Frontal cortex (tissue), 4 donors: Measurements from ENCODE around the gene KLF6. TPM values are rescaled to one million over a fixed set of nuclear protein-coding genes. Genes with fewer than 3 reads are reported as not detected.

Experiments used
- DNase-seq, 2 donors: peaks; one replicate each; pipeline ENCODE4 v3.0.0; 2012; ENCODE audit warnings: low spot score in 2 of 2
- FAIRE-seq: peaks from 2 replicates; lab custom pipeline; 2012; peaks lifted over from hg19 to GRCh38; lab: Jason Lieb, UNC
- total RNA-seq: library from RNA; depleted of rRNA; stranded (reverse); fragments of >200 nt; gene quantifications from one replicate; pipeline ENCODE4 v1.2.3, GENCODE V29; 2014
- donor health status: control.
- donor health status: control.
- donor health status: control.

The KLF6 gene
- 67.3 TPM for total RNA-seq

GRCh38 chr10:3784510-3785250 is at the start of gene KLF6:
KLF6 (minus strand) TSS chr10:3785209; CDS start chr10:3785014, 195 bp downstream.
- no peak for FAIRE-seq

GRCh38 chr10:3834404-3834803 is 49.4 kb upstream of the KLF6 start:
- FAIRE-seq: no peak

More at GRCh38 chr10:3784510-3785250, at the start of gene KLF6:
- DNase-seq: peak in 1 of 2 donors; percentile 63

GRCh38 chr10:3833046-3833445 is 48.0 kb upstream of the KLF6 start:
- no peak for FAIRE-seq

More at GRCh38 chr10:3834404-3834803, 49.4 kb upstream of the KLF6 start:
- DNase-seq: no peak

GRCh38 chr10:3832022-3832786 is 47.2 kb upstream of the KLF6 start:
- FAIRE-seq: no peak
- no peak for DNase-seq

More at GRCh38 chr10:3833046-3833445, 48.0 kb upstream of the KLF6 start:
- DNase-seq: no peak

DNA sequence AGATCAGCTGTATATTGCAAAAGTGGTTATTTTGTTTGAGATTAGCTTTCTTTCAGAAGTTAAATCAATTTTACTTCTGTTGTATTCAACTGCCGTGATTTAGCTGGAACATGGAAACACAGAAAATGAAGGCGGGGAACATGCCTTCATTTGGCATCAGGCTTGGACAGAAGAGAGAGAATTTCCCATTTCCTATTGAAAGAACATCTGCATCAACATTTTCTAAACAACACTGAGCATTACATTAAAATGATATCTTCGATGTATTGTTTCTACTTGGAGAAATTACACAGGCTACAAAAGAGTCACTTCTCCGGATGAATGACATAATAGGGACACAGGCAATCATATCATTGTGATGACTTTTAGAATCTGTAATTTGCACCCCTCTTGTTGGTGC is 46.6 kb upstream of the KLF6 start:
- DNase-seq (no peak), FAIRE-seq (no peak)

DNA sequence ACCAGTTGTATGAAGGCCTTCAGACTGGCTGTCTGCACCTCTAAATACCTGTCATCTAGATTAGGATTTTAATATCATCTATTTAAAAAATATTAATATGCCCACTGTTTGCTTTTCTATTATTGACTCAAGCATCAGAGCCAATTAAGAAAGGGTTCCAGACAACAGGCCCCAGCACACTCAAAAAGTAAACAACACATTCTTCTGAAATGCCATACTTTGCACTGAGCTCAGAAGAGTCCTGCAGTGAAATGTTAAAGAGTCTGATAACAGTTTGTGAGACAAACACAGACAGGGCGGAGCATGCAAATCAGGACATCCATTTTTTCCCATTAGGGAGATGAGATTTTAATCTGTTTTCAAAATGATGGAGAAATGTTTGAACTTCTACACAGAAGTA is 45.9 kb upstream of the KLF6 start:
- no peak for FAIRE-seq
- no peak for DNase-seq

- FAIRE-seq (no peak), DNase-seq (no peak)
These were observed 44.4 kb upstream of the KLF6 start for GRCh38 chr10:3829156-3830050.

- no peak for FAIRE-seq
- DNase-seq: peak in 1 of 2 donors; percentile 45
These were observed 43.6 kb upstream of the KLF6 start for GRCh38 chr10:3828404-3829155.

- DNase-seq: no peak
- no peak for FAIRE-seq
These were observed 42.9 kb upstream of the KLF6 start for GRCh38 chr10:3827768-3828403.

GRCh38 chr10:3827266-3827665 is 42.3 kb upstream of the KLF6 start:
- no peak for DNase-seq
- no peak for FAIRE-seq

DNA sequence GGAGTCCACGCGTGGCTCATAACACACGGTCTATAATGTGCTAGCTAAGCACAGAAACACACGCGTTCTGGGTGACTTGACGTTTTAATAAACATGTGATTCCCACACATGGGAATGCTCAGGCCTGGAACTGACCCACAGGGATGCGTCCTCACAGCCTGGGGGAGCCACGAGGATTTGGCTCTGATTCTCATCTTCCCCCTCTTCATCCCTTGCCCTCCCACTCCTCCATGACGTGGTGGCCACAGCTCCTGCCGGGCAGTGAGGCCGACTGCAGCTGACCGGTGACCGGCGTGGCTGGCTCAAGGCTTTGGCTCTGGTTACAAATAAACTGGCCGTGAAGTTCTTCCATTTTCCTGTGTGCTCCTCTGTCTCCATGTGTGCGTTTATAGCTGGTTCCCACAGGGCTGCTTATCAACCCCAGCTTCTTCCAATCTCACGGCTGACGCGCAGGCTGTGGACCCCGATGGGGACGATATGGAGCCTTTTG is 40.9 kb upstream of the KLF6 start:
- FAIRE-seq (no peak), DNase-seq (no peak)

DNA sequence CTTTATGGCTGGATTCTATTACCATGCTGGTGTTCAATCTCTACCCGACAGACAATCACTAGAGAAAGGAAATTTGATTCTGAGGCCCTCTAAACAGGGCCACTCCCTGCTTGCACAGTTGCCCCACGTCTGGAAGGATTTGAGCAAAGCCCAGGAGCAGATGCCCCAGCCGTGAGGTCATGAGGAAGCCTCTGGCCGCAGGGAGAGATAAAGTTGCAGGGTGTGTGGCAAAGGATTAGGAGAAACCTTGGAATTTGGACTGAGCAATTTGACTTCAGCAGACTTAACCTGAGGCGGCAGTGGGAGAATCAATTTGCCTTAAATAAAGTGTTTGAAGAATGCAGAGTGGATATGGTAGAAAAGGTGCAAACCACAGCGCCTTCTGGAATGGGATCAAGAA is 40.2 kb upstream of the KLF6 start:
- no peak for FAIRE-seq
- DNase-seq: no peak

- no peak for FAIRE-seq
- no peak for DNase-seq
These were observed 37.7 kb upstream of the KLF6 start for GRCh38 chr10:3822541-3823330.

DNA sequence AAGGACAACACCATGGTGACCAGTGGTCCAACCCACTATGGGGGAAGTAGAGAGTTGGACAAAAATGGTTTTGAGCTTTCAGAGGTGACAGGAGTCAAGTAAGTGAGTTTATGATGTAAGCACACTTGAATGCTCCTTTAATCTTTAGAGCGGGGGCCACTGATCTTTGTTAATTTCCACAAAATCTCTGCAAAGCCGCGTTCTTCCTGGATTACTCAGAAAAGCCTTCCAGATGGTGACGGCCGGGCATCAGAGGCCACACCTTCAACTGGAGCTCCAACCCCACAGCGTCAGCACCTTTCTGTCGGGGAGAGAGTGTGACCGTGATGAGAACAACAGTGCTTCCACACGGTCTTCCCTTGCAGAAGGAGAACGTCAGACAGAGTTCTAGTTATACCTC is 35.2 kb upstream of the KLF6 start:
- FAIRE-seq: no peak
- DNase-seq: no peak

- DNase-seq (no peak), FAIRE-seq (no peak)
These were observed 32.0 kb upstream of the KLF6 start for GRCh38 chr10:3816995-3817394.

DNA sequence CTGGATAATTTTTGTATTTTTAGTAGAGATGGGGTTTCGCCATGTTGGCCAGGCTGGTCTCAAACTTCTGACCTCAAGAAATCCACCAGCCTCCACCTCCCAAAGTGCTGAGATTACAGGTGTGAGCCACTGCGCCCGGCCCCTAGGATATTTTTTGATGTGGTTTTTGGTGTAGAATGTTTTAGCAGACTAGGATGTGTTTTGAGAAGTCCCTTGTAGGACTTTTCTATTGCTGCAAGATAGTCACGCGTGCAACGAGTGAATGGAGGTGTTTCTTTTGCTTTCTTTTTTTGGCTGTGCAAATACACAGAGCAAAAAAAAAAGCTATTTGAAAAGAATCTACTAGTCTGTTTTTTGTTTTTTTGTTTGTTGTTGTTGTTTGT is 29.8 kb upstream of the KLF6 start:
- no peak for DNase-seq
- FAIRE-seq: no peak

DNA sequence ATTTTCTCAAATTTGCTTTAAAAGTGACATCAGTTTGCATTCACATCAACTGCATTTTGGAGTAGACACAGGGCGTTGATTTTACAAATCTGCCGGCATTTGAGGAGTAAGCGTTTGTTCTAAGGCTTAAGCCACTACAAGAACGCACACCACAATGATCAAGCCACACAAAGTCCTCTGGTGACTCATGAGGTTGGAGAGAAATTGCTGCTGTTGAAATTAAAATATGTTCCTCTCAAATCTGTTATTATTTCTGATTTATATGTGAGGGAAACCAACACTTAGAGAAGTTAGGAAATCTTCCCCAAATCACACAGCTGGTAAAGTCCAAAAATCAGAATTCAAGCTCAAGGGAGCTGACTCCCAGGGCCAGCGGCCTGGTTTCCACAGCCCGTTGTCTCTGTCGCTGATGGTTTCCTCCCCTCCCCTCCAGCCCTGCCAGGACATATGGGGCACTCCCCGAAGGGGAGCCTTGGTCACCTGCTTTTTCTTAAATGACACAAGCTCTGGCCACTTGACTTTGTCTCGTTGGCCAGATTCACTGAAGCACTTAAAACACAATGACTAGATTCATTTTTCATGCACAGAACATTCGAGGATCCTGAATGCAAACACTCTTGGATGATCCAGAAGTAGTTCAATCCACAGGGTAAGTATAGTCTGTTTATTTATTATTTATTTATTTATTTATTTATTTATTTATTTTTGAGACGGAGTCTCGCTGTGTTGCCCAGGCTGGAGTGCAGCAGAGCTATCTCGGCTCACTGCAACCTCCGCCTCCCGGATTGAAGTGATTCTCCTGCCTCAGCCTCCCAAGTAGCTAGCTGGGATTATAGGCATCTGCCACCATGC is 29.2 kb upstream of the KLF6 start:
- no peak for FAIRE-seq
- DNase-seq: no peak
